ENCODE results near the gene ISYNA1.

- TF ChIP-seq EZH2 (IDR thresholded peaks at IDR 0.05; ENCODE audit: low read depth, unreplicated experiment) (no peak), CTCF (conservative IDR thresholded peaks at IDR 0.05; ENCODE audit: low read depth in 2 of 2) (no peak), ZNF462 (CRISPR knock-in tag; IDR thresholded peaks at IDR 0.05) (no peak), POLR2AphosphoS5 (IDR thresholded peaks at IDR 0.05; ENCODE audit: low read depth) (no peak), REST (IDR thresholded peaks at IDR 0.05; ENCODE audit: unreplicated experiment) (no peak), ETS1 (IDR thresholded peaks at IDR 0.05) (no peak), EZH2phosphoT487 (IDR thresholded peaks at IDR 0.05; ENCODE audit: unreplicated experiment) (no peak), CREB1 (CRISPR knock-in tag; IDR thresholded peaks at IDR 0.05; ENCODE audit: low read depth) (no peak)
Measured at GRCh38 chr19:18416778-18417249, 21.1 kb downstream of the ISYNA1 start.
